ENCODE measurements around the gene DLK1.

The DLK1 gene

GRCh38 chr14:100747736-100748135 is 21.0 kb downstream of the DLK1 start:
- no peak for TF ChIP-seq CTCF (IDR thresholded peaks at IDR 0.05; ENCODE audit: low read depth, low read length)
- DNase-seq (ENCODE audit: low read depth, low spot score), result no peak
- in situ Hi-C loops (cut with HindIII; ENCODE audit: low sequenced_read_pairs), result no loop called here
- no peak overlapping the region for H3K4me3 ChIP-seq (ENCODE audit: low read depth, low read length)

- no peak for DNase-seq (ENCODE audit: low read depth, low spot score)
- in situ Hi-C loops (cut with HindIII; ENCODE audit: low sequenced_read_pairs), result no loop called here
- no peak overlapping the region for H3K4me3 ChIP-seq (ENCODE audit: low read depth, low read length)
- TF ChIP-seq CTCF (IDR thresholded peaks at IDR 0.05; ENCODE audit: low read depth, low read length), result no peak
Measured at GRCh38 chr14:100748403-100748802, 21.7 kb downstream of the DLK1 start.

- in situ Hi-C loops (cut with HindIII; ENCODE audit: low sequenced_read_pairs), result no loop called here
Measured at GRCh38 chr14:100748944-100749343, 22.3 kb downstream of the DLK1 start.

GRCh38 chr14:100749967-100750597 is 23.4 kb downstream of the DLK1 start:
- TF ChIP-seq CTCF (IDR thresholded peaks at IDR 0.05; ENCODE audit: low read depth, low read length), result no peak
- DNase-seq (ENCODE audit: low read depth, low spot score), result no peak
- in situ Hi-C loops (cut with HindIII; ENCODE audit: low sequenced_read_pairs), result no loop called here
- H3K4me3 ChIP-seq (ENCODE audit: low read depth, low read length), result no peak overlapping the region

More at GRCh38 chr14:100748944-100749343, 22.3 kb downstream of the DLK1 start:
- H3K4me3 ChIP-seq (ENCODE audit: low read depth, low read length), result no peak overlapping the region
- TF ChIP-seq CTCF (IDR thresholded peaks at IDR 0.05; ENCODE audit: low read depth, low read length), result peak; percentile 0
- no peak for DNase-seq (ENCODE audit: low read depth, low spot score)

GRCh38 chr14:100750762-100751699 is 24.3 kb downstream of the DLK1 start:
- no peak for TF ChIP-seq CTCF (IDR thresholded peaks at IDR 0.05; ENCODE audit: low read depth, low read length)
- no peak for DNase-seq (ENCODE audit: low read depth, low spot score)
- no peak overlapping the region for H3K4me3 ChIP-seq (ENCODE audit: low read depth, low read length)
- in situ Hi-C loops (cut with HindIII; ENCODE audit: low sequenced_read_pairs), result no loop called here

- H3K4me3 ChIP-seq (ENCODE audit: low read depth, low read length), result no peak overlapping the region
- in situ Hi-C loops (cut with HindIII; ENCODE audit: low sequenced_read_pairs), result no loop called here
- no peak for DNase-seq (ENCODE audit: low read depth, low spot score)
- no peak for TF ChIP-seq CTCF (IDR thresholded peaks at IDR 0.05; ENCODE audit: low read depth, low read length)
Measured at GRCh38 chr14:100754020-100754419, 27.3 kb downstream of the DLK1 start.
